RPMI8226 (cell line): ENCODE data around the gene ITGAV.
"Not testable (repeated sequence)": the region's sequence is repeated elsewhere in the genome, so short reads cannot be mapped to it uniquely, and the experiment has no call there.

Source experiments
- DNase-seq: peaks from one replicate; pipeline ENCODE4 v3.0.0-alpha.2; 2015

The ITGAV gene

DNA sequence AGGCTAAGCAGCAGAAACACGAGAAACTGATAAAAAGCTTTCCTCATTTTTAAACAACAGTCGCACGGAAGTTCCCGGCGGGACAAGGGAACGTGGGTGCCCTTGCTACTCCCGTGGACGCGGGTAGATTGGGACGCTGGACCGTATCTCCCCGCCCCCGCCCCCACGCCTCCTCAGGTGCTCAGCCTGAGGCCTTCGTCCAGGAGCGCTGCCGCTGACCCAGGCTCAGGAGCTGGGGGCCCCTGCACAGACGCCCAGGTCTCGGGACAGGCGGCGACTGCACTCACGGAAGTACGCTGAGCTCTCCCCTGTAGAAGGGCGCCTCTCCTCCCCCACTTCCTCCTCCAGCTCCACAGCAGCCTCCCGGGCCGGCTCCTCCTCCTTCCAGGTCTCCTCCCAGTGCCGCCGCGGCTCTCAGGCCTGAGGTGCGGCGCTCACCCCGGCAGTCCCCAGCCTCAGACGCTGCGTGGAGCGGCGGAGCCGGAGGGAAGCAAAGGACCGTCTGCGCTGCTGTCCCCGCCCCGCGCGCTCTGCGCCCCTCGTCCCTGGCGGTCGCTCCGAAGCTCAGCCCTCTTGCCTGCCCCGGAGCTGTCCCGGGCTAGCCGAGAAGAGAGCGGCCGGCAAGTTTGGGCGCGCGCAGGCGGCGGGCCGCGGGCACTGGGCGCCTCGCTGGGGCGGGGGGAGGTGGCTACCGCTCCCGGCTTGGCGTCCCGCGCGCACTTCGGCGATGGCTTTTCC lies at the start of gene ITGAV:
Gene ITGAV (plus strand): TSS at position 445 of the 738 bp plus-strand sequence. CDS start 283 bp downstream, at position 728.
- DNase-seq = peak; percentile 94

DNA sequence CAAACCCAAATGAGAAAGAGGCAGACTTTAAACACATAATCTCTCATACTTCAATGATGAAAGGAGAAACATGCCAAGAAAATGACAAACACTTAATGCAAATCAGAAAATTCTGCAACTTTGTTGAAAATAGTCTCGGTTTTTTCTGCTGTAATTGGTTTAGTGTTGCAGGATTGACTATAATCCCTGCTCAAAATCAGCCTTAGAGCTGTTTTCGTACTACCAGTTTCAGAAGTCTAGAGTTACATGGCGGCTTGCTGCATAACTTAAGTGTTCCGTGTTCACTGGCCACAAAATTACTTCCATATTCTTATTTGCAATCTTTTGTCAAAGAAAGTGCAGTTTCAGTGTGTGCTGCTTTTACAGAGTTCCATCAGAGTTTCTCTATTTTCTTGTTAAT lies 48.9 kb upstream of the ITGAV start:
- no peak for DNase-seq

DNA sequence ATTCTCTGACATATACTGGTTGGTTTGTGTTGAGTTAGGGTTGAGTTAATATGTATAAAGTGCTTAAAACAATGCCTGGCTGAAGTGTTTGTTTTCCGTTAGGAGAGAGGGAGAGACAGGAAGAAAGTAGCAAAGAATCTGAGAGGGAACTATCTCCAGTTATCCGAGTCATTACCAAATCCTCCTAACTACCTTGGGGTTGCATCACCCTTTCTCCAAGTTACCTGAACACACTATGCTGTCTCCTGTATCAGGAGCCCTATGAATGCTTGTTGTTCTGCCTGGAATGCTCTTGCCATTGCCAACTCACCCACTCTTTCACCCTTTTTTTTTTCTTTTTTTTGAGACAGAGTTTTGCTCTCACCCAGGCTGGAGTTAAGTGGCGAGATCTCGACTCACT lies 47.9 kb upstream of the ITGAV start:
- DNase-seq = no peak

DNA sequence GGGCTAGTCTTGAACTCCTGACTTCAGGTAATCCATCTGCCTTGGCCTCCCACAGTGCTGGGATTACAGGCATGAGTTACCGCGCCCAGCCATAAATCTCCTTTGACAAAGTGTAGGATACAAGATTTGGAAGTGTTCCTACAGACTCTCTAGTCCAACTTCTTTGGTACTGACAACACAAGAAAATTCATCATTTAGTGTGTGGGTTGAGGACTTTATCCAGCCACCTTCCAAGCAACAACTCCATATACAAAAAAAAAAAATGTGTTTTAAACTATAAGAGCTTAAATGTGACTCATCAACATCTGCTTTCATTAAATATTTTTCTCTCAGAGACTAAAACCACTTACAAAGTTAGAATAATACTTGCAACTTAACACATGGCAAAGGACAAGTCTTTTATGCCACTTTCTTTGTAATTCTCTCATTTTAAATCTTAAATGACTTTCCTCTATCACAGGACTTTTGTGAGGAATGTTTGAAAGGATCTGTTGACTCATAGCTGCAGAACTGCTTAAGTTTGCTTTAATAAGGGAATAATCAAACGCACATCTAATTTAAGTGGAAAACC lies 46.2 kb upstream of the ITGAV start:
- DNase-seq = no peak

DNA sequence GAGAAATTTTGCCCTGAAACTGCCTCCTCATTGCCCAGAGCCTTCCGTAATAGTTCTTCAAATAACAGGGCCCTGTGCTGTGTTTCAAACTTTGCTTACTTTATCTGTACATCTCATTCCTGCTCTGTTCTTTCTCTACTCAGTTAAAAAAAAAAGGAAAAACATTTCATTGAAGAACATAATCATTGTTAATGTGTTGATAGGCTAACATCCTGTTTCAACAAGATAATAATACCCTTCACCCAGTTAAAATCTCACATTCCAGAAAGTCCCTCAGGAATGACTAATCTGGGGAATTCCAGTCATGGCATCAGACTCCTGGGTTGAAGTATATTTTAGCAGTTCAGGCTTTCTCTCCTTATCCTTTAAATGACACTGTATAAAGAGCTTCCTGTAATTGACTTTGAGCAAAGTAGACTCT lies 45.6 kb upstream of the ITGAV start:
- no peak for DNase-seq

DNA sequence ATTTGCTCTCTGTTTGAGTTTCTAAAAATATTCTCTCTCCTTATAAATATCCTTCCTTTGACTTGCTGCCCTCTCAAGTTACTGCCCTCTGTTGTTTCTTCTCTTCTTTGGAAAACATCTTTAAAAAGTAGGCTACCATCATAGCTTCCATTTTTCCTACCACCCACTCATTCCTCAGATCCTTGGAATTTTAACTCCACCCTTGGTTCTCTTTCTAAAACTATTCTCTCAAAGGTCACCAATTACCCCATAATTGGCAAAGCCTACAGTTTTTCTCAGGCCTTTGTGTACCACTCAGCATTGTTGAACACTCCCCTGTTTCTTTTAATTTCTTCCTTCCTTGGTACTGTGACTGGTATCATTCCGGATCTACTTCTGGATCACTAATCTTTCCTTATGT lies 43.0 kb upstream of the ITGAV start:
- DNase-seq = no peak

DNA sequence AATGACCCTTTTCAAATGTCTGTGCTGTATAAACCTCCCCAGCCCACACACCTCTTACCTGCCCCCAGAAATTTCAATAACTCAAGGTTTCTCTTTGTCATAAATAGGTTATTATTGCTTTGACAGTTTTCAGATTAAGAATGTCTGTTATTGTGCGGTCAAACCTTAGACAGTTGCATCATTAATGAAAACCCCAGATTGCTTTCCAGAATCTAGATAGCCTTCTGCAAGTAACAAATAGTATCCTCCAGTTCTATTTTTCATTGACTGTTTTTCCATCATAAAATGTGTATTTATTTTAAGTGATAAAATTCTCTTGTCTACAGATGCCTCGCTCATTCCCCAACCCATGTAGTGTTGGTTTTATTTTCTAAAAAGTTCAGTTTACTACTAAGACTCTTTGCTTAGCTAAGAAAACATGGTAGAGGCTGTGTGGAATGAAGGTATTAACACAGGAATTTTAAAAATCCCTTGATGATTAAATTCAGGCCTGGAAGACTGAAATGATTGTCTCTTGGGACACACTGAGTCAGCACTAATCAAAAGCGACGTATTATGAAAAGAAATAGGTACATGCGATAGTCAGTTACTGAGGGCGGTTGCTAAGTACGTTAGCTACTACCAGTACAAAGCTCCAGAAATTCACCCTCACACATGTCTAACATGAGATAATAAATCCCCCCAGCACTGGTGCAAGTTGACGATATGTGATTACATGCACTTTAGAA lies 38.4 kb upstream of the ITGAV start:
- no peak for DNase-seq

DNA sequence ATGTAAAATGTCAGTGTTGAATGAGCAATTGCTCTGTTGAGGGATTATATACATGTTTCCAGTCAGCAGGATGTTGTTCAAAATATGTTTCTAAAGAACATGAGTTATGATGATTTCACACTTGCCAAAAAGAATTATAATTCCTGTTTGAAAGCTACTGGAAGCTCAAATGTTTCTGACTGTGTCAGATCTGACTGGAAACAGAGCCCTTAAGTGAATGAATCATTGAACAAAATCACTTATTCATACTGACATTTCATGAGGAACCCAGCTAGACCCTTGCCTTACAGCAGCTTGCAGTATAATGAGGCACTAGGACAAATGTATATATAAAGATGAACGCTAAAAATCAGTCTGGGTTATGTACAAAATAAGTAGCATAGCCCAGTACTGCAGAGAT lies 35.4 kb upstream of the ITGAV start:
- no peak for DNase-seq

DNA sequence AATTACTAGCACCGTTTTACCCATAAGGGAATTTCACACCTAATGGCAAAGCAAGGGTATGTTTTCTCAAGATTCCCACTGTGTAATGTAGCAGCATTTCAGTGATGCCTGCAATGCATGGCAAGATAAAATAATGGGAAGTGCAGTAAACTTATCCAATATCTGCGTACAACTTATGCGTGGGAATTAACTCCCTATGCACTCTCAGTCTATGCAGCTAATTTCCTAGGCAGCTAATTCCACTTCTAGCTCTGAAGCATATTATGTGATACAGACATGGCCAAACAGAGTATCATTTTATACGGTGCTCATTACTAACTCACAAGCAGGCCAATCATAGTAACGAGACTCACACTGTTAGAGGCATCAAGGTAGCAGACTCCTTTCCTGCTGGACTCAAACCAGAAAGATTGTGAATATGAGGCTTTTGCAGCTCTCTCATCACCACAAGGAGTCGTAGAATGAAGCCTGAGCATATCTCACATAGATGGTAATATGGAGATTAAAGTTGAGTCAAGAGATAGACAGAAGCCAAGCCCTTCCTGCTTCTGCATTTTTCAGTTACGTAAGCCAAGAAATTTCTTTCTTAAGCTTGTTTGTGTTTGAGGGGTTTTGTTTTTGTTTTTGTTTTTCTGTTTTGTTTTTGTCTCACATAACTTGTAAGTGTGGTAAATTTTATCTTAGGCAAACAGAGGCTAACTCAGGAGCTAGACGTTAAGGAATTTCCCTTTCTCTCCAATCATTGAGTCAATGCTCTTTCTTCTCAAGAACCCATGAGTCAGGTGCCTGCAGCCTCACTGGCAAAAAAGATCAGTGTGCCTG lies 34.8 kb upstream of the ITGAV start:
- DNase-seq = no peak

DNA sequence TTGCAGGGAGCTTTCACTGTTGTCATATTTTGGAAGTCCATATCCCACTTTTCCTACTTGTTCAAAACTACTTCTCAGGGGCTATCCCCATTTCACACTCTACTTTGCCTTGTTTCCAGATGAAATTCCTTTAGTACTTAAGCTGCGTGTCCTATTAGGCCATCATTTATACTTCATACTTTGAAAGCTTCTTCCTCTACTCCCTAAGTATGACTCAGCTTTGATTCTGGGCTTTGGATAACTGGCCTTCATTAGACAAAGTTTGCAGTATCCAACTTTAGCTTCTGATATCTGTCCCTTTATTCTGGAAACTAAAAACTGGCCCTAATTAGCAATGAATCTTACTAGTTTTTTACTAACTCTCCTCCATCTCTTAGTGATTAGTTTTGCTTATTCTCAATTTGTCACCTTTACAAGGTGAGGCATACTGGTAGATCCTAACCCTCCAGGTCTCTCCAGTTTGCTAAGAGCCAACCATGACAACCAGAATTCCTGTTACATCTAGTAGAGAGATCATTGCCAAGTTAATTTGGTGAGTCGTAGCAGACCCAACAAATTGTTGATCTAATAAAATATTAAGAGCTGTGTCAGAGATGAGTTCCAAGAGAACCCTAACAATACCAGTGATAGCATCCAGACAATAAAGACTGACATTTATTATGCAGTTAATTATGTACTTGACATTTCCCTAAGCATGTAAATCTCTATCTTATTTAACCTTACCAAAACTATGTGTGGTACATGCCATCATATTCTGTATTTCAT lies 31.2 kb upstream of the ITGAV start:
- no peak for DNase-seq

DNA sequence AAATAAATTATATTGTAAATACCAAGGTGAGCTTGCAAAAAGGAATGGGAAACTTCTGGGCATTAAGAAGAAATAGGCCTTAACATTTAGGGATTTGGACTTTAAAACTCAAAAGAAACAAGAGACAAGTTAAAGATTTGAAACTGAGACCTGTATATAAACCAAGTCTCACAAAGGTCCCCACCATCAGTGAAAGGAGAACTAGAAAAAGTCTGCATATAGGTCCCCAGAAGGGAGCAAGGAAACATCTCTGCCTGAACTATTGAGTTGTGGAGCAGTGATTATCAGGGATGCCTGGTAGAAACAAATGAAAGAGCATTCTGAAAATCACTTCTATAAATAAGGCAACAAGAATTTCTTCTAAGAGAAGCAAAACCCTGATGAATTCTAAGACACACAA lies 30.5 kb upstream of the ITGAV start:
- DNase-seq = no peak

DNA sequence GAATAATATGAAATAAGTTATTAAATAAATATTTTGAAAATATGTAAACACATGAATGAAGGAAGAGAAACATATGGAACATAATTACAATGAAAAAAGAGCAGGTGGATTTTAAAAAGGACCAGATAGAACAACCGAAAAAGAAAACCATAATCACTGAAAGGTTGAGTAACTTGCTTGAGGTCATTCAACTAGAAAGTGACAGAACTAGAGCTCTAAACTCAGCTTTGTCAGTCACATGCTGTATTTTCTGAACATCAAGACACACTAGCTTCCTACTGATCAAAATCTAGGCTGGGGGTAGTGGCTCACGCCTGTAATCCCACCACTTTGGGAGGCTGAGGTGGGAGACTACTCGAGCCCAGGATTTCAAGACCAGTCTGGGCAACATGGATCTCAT lies 30.0 kb upstream of the ITGAV start:
- DNase-seq = no peak

DNA sequence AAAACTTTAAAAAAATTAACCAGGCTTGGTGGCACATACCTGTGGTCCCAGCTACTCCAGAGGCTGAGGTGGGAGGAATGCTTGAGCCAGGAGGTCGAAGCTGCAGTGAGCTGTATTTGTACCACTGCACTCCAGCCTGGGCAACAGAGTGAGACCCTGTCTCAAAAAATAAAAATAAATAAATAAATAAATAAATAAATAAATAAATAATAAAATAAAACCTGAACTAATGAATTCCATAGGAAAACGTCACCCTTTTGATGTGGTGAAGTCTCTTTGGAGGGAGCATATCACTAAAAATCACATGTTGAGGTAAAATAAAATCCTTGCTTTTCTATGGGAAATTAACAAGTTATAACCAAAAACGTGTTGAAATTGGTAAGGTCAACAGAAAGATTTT lies 29.6 kb upstream of the ITGAV start:
- DNase-seq = no peak

DNA sequence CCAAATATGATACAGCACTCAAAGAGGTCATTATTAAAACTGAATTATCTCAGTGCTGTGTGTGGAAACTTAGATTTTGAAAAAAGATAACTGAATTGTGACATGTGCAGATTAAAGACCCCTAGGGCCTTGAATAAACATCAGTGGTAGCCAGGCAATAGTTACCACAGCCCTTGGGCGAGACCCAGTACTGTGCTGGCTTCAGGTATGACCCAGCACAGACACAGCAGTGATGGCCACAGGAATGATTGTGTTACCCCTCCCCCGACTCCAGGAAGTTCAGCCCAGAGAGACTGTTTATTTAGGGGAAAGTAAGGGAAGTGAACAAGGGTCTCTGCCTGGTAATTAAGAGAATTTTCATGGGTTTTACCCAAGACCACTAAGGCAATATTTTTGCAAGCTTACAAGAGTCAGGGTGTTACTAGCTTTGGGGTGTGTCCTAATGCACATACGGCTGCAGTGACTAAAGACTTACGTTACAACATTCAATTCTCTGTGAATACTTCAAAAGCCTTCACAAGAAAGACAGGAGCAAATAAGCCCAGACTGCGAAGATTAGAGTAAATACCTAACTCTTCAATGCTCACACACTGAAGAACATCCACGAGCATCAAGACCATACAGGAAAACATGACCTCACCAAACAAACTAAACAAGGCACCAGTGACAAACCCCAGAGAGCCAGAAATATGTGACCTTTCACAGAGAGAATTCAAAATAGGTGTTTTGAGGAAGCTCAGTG lies 28.2 kb upstream of the ITGAV start:
- no peak for DNase-seq

DNA sequence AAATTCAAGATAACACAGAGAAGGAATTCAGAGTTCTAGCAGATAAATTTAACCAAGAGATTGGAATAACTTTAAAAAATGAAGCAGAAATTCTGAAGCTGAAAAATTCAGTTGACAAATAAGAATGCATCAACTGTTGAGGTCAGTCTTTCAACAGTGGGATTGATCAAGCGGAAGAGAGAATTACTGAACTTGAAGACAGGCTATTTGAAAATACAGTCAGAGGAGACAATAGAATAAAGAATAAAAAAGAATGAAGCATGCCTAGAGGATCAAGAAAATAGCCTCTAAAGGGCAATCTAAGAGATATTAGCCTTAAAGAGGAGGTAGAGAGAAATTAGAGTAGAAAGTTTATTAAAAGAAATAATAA lies 27.7 kb upstream of the ITGAV start:
- DNase-seq = no peak

DNA sequence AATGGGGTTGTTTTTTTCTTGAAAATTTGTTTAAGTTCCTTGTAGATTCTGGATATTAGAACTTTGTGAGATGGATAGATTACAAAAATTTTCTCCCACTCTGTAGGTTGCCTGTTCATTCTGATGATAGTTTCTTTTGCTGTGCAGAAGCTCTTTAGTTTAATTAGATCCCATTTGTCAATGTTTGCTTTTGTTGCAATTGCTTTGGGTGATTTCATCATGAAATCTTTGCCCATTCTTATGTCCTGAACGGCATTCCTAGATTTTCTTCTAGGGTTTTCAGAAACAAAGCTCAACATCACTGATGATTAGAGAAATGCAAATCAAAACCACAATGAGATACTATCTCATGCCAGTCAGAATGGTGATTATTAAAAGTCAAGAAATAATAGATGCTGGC lies 21.3 kb upstream of the ITGAV start:
- not testable (repeated sequence) for DNase-seq

DNA sequence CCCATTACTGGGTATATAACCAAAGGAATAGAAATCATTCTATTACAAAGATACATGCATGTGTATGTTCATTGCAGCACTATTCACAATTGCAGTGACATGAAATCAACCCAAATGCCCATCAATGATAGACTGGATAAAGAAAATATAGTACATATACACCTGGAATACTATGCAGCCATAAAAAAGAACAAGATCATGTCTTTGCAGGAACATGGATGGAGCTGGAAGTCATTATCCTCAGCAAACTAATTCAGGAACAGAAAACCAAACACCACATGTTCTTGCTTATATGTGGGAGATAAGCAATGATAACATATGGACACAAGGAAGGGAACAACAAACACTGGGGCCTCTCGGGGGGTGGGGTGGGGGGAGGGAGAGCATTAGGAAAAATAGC lies 20.7 kb upstream of the ITGAV start:
- DNase-seq = not testable (repeated sequence)

DNA sequence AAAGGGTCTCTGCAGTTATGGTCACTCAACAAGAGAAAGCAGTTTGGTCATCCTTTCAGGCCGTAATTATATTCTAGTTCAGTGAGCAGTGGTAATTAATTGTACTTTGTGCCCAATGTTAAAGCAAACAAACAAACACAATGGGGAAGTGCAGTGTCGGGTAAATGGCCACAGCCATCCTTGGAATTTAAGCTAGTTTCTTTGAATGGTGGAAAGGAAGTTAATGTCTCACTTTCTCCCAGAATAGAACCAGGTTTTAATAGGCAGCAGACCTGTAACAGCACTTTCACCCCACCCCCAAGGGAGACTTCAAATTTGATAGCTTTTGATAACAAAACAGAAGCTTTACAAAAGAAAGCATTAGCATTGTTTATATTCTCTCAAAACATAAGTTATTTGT lies 20.0 kb upstream of the ITGAV start:
- no peak for DNase-seq

DNA sequence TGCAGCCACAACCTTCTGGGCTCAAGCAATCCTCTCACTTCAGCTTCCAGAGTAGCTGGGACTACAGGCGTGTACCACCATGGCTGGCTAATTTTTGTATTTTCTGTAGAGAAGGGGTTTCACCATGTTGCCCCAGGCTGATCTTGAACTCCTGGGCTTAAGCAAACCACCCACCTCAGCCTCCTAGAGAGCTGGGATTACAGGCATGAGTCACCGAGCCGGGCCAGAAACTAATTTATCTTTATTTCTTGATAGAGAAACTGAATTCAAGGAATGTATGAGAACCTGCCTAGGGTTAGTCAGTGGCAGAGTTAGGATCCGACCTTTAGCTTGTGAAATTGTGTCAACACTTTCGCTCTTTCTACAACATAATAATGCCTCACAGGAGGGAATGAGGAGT lies 19.3 kb upstream of the ITGAV start:
- no peak for DNase-seq

DNA sequence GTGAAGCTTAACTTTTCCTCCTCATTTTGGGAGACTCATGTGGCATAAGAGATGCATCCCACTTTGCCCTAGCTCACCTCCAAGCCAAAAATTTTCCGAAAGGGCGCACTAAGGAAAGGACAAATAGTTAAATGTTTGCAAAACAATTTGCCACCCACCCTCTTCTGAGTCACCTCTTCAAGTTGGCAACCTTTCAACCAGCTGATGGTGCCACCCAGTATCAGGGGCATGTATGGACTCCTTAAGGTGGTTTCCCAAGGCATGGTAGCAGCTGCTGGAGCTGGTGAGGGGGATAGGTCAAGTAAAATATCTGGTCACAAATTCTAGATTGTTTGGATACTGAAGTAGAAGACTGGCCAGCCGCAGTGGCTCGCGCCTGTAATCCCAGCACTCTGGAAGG lies 17.2 kb upstream of the ITGAV start:
- no peak for DNase-seq

DNA sequence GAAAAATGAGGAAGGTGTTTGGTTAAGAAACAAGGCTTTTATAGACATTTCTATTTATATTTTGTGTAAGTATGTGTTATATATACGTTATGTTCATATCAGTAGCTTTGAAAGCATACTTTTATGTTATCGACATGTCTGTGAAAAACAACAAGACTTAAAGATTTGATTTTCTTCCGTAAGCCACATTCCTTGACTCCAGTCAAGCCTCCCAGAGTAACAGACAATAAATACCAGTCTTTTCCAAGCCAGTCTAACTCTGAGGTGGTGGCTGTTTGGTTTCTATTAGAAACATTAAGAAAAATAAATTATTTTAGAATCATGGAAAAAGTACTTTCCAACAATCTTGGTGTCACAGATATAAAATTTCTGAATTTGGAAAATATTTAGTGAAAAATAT lies 16.3 kb upstream of the ITGAV start:
- DNase-seq = no peak

DNA sequence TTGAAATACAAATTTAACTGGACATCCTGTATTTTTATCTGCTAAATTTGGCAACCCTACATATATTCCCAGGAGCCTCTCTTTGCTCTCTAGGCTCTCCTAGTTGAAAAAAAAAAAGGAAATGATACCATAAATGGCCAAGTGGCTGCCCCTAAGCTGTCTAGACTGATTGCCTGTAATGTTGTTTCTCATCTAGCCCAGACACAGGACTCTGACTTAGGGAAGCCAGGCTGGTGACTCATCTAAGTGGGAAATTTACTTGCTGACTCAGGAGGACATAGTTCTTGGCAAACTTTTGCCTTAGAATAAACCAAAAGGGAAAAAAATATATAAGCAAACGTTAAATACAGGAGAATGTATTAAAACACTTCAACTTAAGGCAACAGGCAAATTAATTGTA lies 14.6 kb upstream of the ITGAV start:
- peak; percentile 83 for DNase-seq
